T-helper 2 cell (primary cell): ENCODE data around the gene SLC51A.
A peak's percentile ranks its signal among the peaks of the same experiment; 100 is the strongest.

Experiments used
- DNase-seq, 5 experiments: peaks; one replicate each; pipeline versions ENCODE4 v3.0.0 to v3.0.0-alpha.2; 2012 to 2022

Gene SLC51A

GRCh38 chr3:196217307-196218154, 1.2 kb downstream of the SLC51A start:
- no peak for DNase-seq

GRCh38 chr3:196218155-196218712, 1.9 kb downstream of the SLC51A start:
- no peak for DNase-seq

GRCh38 chr3:196219194-196219969, 3.0 kb downstream of the SLC51A start:
- DNase-seq = peak in 4 of 5 experiments; percentile 25 to 83 (median 37)

- DNase-seq = no peak
These were observed 3.6 kb downstream of the SLC51A start for GRCh38 chr3:196219970-196220311.

GRCh38 chr3:196220587-196220986, 4.3 kb downstream of the SLC51A start:
- no peak for DNase-seq

GRCh38 chr3:196220991-196221390, 4.7 kb downstream of the SLC51A start:
- no peak for DNase-seq

GRCh38 chr3:196222876-196223595, 6.7 kb downstream of the SLC51A start:
- no peak for DNase-seq

- DNase-seq = no peak
These were observed 8.8 kb downstream of the SLC51A start for GRCh38 chr3:196225086-196225485.

GRCh38 chr3:196225763-196226364, 9.5 kb downstream of the SLC51A start:
- no peak for DNase-seq

GRCh38 chr3:196227121-196227561, 10.8 kb downstream of the SLC51A start:
- DNase-seq = no peak

GRCh38 chr3:196227629-196228493, 11.5 kb downstream of the SLC51A start:
- DNase-seq = no peak

- DNase-seq = no peak
These were observed 16.0 kb downstream of the SLC51A start for GRCh38 chr3:196232154-196232881.

GRCh38 chr3:196232882-196233251, 16.5 kb downstream of the SLC51A start:
- DNase-seq = no peak

GRCh38 chr3:196235452-196236122, 19.3 kb downstream of the SLC51A start:
- no peak for DNase-seq

- DNase-seq = no peak
These were observed 19.9 kb downstream of the SLC51A start for GRCh38 chr3:196236223-196236622.

GRCh38 chr3:196237203-196237602, 20.9 kb downstream of the SLC51A start:
- DNase-seq = peak in 1 of 5 experiments; percentile 23

- DNase-seq = no peak
These were observed 22.6 kb downstream of the SLC51A start for GRCh38 chr3:196238612-196239560.

GRCh38 chr3:196240424-196240823, 24.1 kb downstream of the SLC51A start:
- no peak for DNase-seq

- DNase-seq = no peak
These were observed 25.4 kb downstream of the SLC51A start for GRCh38 chr3:196241704-196242103.
